ENCODE measurements around the gene JTB. TPM values are rescaled to one million over a fixed set of nuclear protein-coding genes. Genes with fewer than 3 reads are reported as not detected.

Gene JTB
- polyA plus RNA-seq, 2 of the 4 experiments (the other 2 are of a cell fraction): 106 to 162 TPM

- TF ChIP-seq RCOR1 (IDR thresholded peaks at IDR 0.05; ENCODE audit: low read depth, low read length) (no peak), CBX2 (IDR thresholded peaks at IDR 0.05; ENCODE audit: borderline replicate concordance, low read depth) (no peak), RAD21 (conservative IDR thresholded peaks at IDR 0.05 in 1 of 2, IDR thresholded peaks at IDR 0.05 in 1 of 2) (no peak), PBX3 (IDR thresholded peaks at IDR 0.05) (no peak)
Measured at GRCh38 chr1:153976819-153977249, 640 bp downstream of the JTB start (continued).

- POLR2A ChIA-PET: interaction anchor here (0.6 to 1.9 kb wide), 2 partner anchors 10 to 130 kb away, joined by 3 to 7 read pairs; partner anchors contain the start of gene SLC39A1
- Histone ChIP-seq H3K9me3 (no peaks in the 10 kb centered on the region), H3K4me2 (no peak overlapping the region), H3K4me3 (no peak overlapping the region), H3K4me1 (peaks cover 16% of the 10 kb centered on the region), H3K27ac (no peak overlapping the region)
- 86% methylated on average over 7 of the region's 7 CpGs for WGBS (ENCODE audit: missing lambda C conversion rate)
- CTCF ChIA-PET: interaction anchor here (1.3 to 7.5 kb wide), 4 partner anchors 11 to 296 kb away, joined by 4 to 90 read pairs (median 10); partner anchors contain the start of genes DENND4B, NPR1, RAB13 and SLC39A1
- DNase-seq (ENCODE audit: low read depth in 1 of 2, low spot score in 1 of 2) (no peak), FAIRE-seq (no peak), ATAC-seq (no peak)
- TF ChIP-seq JUN (IDR thresholded peaks at IDR 0.05) (0 out of 5 replicates have a peak, but pooled peaks of 1 of the 2 experiments have one; percentile 6), MAX (IDR thresholded peaks at IDR 0.05) (no peak)
Measured at GRCh38 chr1:153973525-153973924, 3.9 kb downstream of the JTB start.

- no peak overlapping the region for H3K4me3 ChIP-seq
- TF ChIP-seq JUN (IDR thresholded peaks at IDR 0.05): 0 out of 5 replicates have a peak, but pooled peaks of 1 of the 2 experiments have one; percentile 16
- no peak for TF ChIP-seq CBX8 (IDR thresholded peaks at IDR 0.05)
- no peak for TF ChIP-seq ESRRA (IDR thresholded peaks at IDR 0.05; ENCODE audit: borderline replicate concordance, low read length)
- TF ChIP-seq REST (IDR thresholded peaks at IDR 0.05): no peak
- H3K9me3 ChIP-seq: no peaks in the 10 kb centered on the region
- H3K27ac ChIP-seq: no peak overlapping the region
- peaks cover 16% of the 10 kb centered on the region for H3K4me1 ChIP-seq
- ChIA-PET CTCF (interaction anchor here (1.3 to 7.5 kb wide), 4 partner anchors 10 to 295 kb away, joined by 4 to 90 read pairs (median 10); partner anchors contain the start of genes DENND4B, NPR1, RAB13 and SLC39A1), POLR2A (interaction anchor here (0.6 to 1.9 kb wide), 2 partner anchors 10 to 129 kb away, joined by 3 to 7 read pairs; partner anchors contain the start of gene SLC39A1)
- no peak for ATAC-seq
- FAIRE-seq: no peak
- H3K4me2 ChIP-seq: no peak overlapping the region
- DNase-seq (ENCODE audit: low read depth in 1 of 2, low spot score in 1 of 2): no peak
- 96% methylated on average over 3 of the region's 3 CpGs for WGBS (ENCODE audit: missing lambda C conversion rate)
Measured at GRCh38 chr1:153973071-153973470, 4.4 kb downstream of the JTB start.

- ATAC-seq (no peak), DNase-seq (ENCODE audit: low read depth in 1 of 2, low spot score in 1 of 2) (no peak), FAIRE-seq (no peak)
- no peak overlapping the region for H3K4me3 ChIP-seq
- WGBS (ENCODE audit: missing lambda C conversion rate): 96% methylated on average over 2 of the region's 2 CpGs
- peaks cover 12% of the 10 kb centered on the region for H3K4me1 ChIP-seq
- POLR2A ChIA-PET: no interaction called here
- H3K4me2 ChIP-seq: no peak overlapping the region
- CTCF ChIA-PET: interaction anchor here (0.7 to 1.2 kb wide), 3 partner anchors 16 to 173 kb away, joined by 4 read pairs; partner anchors contain the start of gene RAB13
- no peaks in the 10 kb centered on the region for H3K9me3 ChIP-seq
- TF ChIP-seq HMGXB4 (CRISPR knock-in tag; IDR thresholded peaks at IDR 0.05; ENCODE audit: borderline replicate concordance) (no peak), GATA3 (IDR thresholded peaks at IDR 0.05; ENCODE audit: borderline replicate concordance) (no peak), EHMT2 (IDR thresholded peaks at IDR 0.05; ENCODE audit: low read depth) (no peak), HOXB5 (CRISPR knock-in tag; IDR thresholded peaks at IDR 0.05) (no peak), USF2 (IDR thresholded peaks at IDR 0.05) (no peak), SREBF2 (IDR thresholded peaks at IDR 0.05) (no peak), BCL3 (IDR thresholded peaks at IDR 0.05) (no peak), ZNF302 (CRISPR knock-in tag; IDR thresholded peaks at IDR 0.05) (no peak), TP53 (CRISPR knock-in tag; IDR thresholded peaks at IDR 0.05) (no peak), CHD4 (IDR thresholded peaks at IDR 0.05; ENCODE audit: borderline replicate concordance) (no peak), HOXB13 (CRISPR knock-in tag; IDR thresholded peaks at IDR 0.05; ENCODE audit: low read depth) (no peak)
- H3K27ac ChIP-seq: no peak overlapping the region
Measured at GRCh38 chr1:153970346-153970745, 7.1 kb downstream of the JTB start.
